ENCODE data around the gene ZNF469. TPM values are rescaled to one million over a fixed set of nuclear protein-coding genes. Genes with fewer than 3 reads are reported as not detected.

Gene ZNF469
- total RNA-seq, 3 donors from 2014 or later, result 0.80 to 1.5 (median 0.98) TPM

DNA sequence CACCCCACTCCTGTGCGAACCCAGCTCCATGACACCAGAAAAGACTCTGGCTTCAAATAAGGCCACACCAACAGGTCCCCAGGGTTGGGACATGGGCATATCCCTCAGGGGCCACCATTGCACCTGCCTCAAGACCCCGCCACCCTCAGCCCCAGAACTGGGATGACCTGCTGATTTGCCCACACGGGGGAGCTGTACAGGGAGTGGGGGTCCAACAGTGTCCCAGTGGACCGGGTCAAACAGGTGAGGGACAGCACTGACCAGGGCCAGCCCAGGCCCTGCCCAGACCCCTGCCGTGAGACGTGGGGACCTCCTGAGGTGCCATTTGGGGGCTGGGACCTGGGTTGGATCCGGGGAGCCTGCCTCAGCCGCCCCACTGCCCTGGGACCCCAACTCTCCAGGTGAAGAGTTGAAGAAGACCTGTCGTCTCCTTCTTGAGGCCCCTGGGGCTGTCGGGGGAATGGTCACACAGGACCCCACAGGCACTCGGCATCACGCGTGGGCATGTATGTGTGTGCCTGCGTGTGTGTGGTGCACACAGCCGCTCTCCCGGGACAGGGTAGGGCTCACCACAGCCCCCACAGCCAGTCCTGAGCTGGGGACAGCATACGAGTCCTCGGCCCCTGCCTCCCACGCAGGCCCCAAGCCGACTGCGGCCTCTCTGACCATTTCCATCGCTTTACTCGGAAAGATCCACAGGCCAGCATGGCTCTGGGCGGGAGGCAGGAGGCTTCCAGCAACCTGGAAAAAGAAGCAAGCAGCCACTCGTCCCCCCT is 34.2 kb upstream of the ZNF469 start:
- TF ChIP-seq, protein P1, sequence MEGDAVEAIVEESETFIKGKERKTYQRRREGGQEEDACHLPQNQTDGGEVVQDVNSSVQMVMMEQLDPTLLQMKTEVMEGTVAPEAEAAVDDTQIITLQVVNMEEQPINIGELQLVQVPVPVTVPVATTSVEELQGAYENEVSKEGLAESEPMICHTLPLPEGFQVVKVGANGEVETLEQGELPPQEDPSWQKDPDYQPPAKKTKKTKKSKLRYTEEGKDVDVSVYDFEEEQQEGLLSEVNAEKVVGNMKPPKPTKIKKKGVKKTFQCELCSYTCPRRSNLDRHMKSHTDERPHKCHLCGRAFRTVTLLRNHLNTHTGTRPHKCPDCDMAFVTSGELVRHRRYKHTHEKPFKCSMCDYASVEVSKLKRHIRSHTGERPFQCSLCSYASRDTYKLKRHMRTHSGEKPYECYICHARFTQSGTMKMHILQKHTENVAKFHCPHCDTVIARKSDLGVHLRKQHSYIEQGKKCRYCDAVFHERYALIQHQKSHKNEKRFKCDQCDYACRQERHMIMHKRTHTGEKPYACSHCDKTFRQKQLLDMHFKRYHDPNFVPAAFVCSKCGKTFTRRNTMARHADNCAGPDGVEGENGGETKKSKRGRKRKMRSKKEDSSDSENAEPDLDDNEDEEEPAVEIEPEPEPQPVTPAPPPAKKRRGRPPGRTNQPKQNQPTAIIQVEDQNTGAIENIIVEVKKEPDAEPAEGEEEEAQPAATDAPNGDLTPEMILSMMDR (IDR thresholded peaks at IDR 0.05), result no peak
- no peak for TF ChIP-seq POLR2A (IDR thresholded peaks at IDR 0.05)
- no peak for TF ChIP-seq POLR2AphosphoS5 (IDR thresholded peaks at IDR 0.05)
- Histone ChIP-seq H3K9me3 (no peaks in the 10 kb centered on the region), H3K36me3 (no peaks in the 10 kb centered on the region), H3K4me3 (no peak overlapping the region), H3K27ac (no peak overlapping the region), H3K27me3 (no peaks in the 10 kb centered on the region), H3K4me1 (peaks cover 0 to 3% of the 10 kb centered on the region in 2 donors)
- intact Hi-C loops (cut with DNase I; ENCODE audit: low total_unique reads), result no loop called here
- DNase-seq (ENCODE audit: low spot score in 2 of 2), result no peak

- TF ChIP-seq, protein P1 (IDR thresholded peaks at IDR 0.05), result no peak
- TF ChIP-seq POLR2AphosphoS5 (IDR thresholded peaks at IDR 0.05) (no peak), POLR2A (IDR thresholded peaks at IDR 0.05) (no peak)
- intact Hi-C loops (cut with DNase I; ENCODE audit: low total_unique reads), result no loop called here
- no peaks in the 10 kb centered on the region for H3K27me3 ChIP-seq
- H3K4me1 ChIP-seq, result peaks cover 0 to 3% of the 10 kb centered on the region in 2 donors
- no peak for DNase-seq (ENCODE audit: low spot score in 2 of 2)
- H3K9me3 ChIP-seq, result no peaks in the 10 kb centered on the region
- H3K4me3 ChIP-seq, result no peak overlapping the region
- peak overlapping the region in 1 of 2 donors; percentile 71 for H3K27ac ChIP-seq
- no peaks in the 10 kb centered on the region for H3K36me3 ChIP-seq
Observed at GRCh38 chr16:88349153-88349902, 33.4 kb upstream of the ZNF469 start.

- Histone ChIP-seq H3K4me1 (peaks cover 0 to 3% of the 10 kb centered on the region in 2 donors), H3K27ac (peak overlapping the region; percentile 60 to 71)
Observed at GRCh38 chr16:88349903-88350900, 32.6 kb upstream of the ZNF469 start.

DNA sequence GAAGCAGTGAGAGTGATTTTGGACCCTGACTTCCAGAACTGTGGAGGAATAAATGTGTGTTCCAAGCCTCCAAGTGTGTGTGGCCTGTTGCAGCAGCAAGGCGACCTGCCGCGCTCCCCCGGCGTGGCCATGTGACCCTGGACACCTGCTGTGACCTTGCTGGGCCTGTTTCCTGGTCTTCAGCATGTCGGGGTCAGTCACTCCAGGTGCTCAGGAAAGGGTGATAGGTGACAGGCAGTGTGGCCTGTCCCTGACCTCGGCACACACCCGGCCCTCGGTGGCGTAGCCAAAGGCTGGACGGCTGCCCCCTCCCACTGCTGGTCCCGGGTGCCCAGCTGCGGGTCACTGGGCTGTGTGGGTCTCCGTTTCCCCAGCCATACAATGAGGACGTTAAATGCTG is 31.8 kb upstream of the ZNF469 start:
- no peaks in the 10 kb centered on the region for H3K36me3 ChIP-seq
- no peak for DNase-seq (ENCODE audit: low spot score in 2 of 2)
- TF ChIP-seq POLR2AphosphoS5 (IDR thresholded peaks at IDR 0.05) (no peak), POLR2A (IDR thresholded peaks at IDR 0.05) (no peak)
- TF ChIP-seq, protein P1 (IDR thresholded peaks at IDR 0.05), result no peak
- no peaks in the 10 kb centered on the region for H3K27me3 ChIP-seq
- H3K4me1 ChIP-seq, result peaks cover 0 to 3% of the 10 kb centered on the region in 2 donors
- no peaks in the 10 kb centered on the region for H3K9me3 ChIP-seq
- intact Hi-C loops (cut with DNase I; ENCODE audit: low total_unique reads), result no loop called here
- no peak overlapping the region for H3K4me3 ChIP-seq
- H3K27ac ChIP-seq, result peak overlapping the region; percentile 25 to 60

More at GRCh38 chr16:88349903-88350900, 32.6 kb upstream of the ZNF469 start:
- TF ChIP-seq POLR2AphosphoS5 (IDR thresholded peaks at IDR 0.05), result no peak
- TF ChIP-seq POLR2A (IDR thresholded peaks at IDR 0.05), result no peak
- TF ChIP-seq, protein P1 (IDR thresholded peaks at IDR 0.05), result no peak
- H3K9me3 ChIP-seq, result no peaks in the 10 kb centered on the region
- DNase-seq (ENCODE audit: low spot score in 2 of 2), result no peak
- intact Hi-C loops (cut with DNase I; ENCODE audit: low total_unique reads), result no loop called here
- H3K36me3 ChIP-seq, result no peaks in the 10 kb centered on the region
- peak overlapping the region in 1 of 3 donors; percentile 54 for H3K4me3 ChIP-seq
- no peaks in the 10 kb centered on the region for H3K27me3 ChIP-seq
